NCI-H524 treated with DMSO at 0.1 percent for 48 hours (cell line): ENCODE results near the gene PARD3B.

ENCODE experiments used
- DNase-seq: peaks from one replicate; lab custom pipeline; 2025; lab: John Stamatoyannopoulos, UW

The PARD3B gene

GRCh38 chr2:204590063-204590462 is 44.8 kb downstream of the PARD3B start:
- DNase-seq: no peak

- no peak for DNase-seq
Measured at GRCh38 chr2:204591225-204591624, 46.0 kb downstream of the PARD3B start.

- DNase-seq: no peak
Measured at GRCh38 chr2:204604061-204604460, 58.8 kb downstream of the PARD3B start.

GRCh38 chr2:204608237-204608939 is 63.1 kb downstream of the PARD3B start:
- no peak for DNase-seq

- DNase-seq: no peak
Measured at GRCh38 chr2:204611017-204611631, 65.8 kb downstream of the PARD3B start.

- no peak for DNase-seq
Measured at GRCh38 chr2:204611764-204612163, 66.5 kb downstream of the PARD3B start.

- DNase-seq: no peak
Measured at GRCh38 chr2:204613635-204614034, 68.4 kb downstream of the PARD3B start.

GRCh38 chr2:204615456-204615855 is 70.2 kb downstream of the PARD3B start:
- no peak for DNase-seq

GRCh38 chr2:204625135-204625534 is 79.9 kb downstream of the PARD3B start:
- DNase-seq: no peak

GRCh38 chr2:204628926-204629712 is 83.8 kb downstream of the PARD3B start:
- DNase-seq: no peak

GRCh38 chr2:204632410-204632809 is 87.1 kb downstream of the PARD3B start:
- no peak for DNase-seq

- no peak for DNase-seq
Measured at GRCh38 chr2:204634564-204634963, 89.3 kb downstream of the PARD3B start.

GRCh38 chr2:204635478-204635877 is 90.2 kb downstream of the PARD3B start:
- no peak for DNase-seq

GRCh38 chr2:204638471-204639194 is 93.4 kb downstream of the PARD3B start:
- DNase-seq: no peak

GRCh38 chr2:204643326-204643725 is 98.1 kb downstream of the PARD3B start:
- no peak for DNase-seq

- no peak for DNase-seq
Measured at GRCh38 chr2:204645018-204645773, 99.9 kb downstream of the PARD3B start.

GRCh38 chr2:204647626-204648025 is 102.4 kb downstream of the PARD3B start:
- no peak for DNase-seq

- DNase-seq: no peak
Measured at GRCh38 chr2:204650611-204651010, 105.3 kb downstream of the PARD3B start.

GRCh38 chr2:204652063-204652462 is 106.8 kb downstream of the PARD3B start:
- DNase-seq: no peak

GRCh38 chr2:204654669-204655068 is 109.4 kb downstream of the PARD3B start:
- no peak for DNase-seq

- DNase-seq: no peak
Measured at GRCh38 chr2:204655101-204655500, 109.8 kb downstream of the PARD3B start.

GRCh38 chr2:204655626-204656025 is 110.4 kb downstream of the PARD3B start:
- DNase-seq: no peak
